GM12878 (cell line): ENCODE results near the gene PDE11A. TPM values are rescaled to one million over a fixed set of nuclear protein-coding genes. Genes with fewer than 3 reads are reported as not detected.

Source experiments
- ATAC-seq: fragments of 200-7000 bp; cut with Tn5 transposase; 3 replicates; pipeline ENCODE4 v1.9.1; 2020; ENCODE audit warnings: mild to moderate bottlenecking, moderate library complexity
- BruUV-seq: library from RNA; stranded (reverse); fragments of 400-500 nt; replicated peaks from 2 replicates; lab custom pipeline; 2021; lab: Mats Ljungman, UMichigan
- CTCF ChIA-PET: fragments of 300-600 bp; sonication (Branson Sonifier 250); formaldehyde crosslinking; extraction: SDS; loops from one replicate; lab custom pipeline; 2021; ENCODE audit warnings: inconsistent platforms; lab: Yijun Ruan, JAX
- POLR2A ChIA-PET: fragments of 350-600 bp; formaldehyde crosslinking; extraction: SDS; loops from one replicate; lab custom pipeline; 2021; ENCODE audit warnings: inconsistent platforms; lab: Charles Lee
- RAD21 ChIA-PET: fragments of 300-600 bp; sonication (Branson Sonifier 250); formaldehyde crosslinking; loops from one replicate; lab custom pipeline; 2023; ENCODE audit warnings: antibody characterized with exemption; ENCODE audit not compliant: unreplicated experiment; lab: Charles Lee
- SMC1A ChIA-PET: fragments of 300-600 bp; sonication (Branson Sonifier 250); formaldehyde crosslinking; loops from one replicate; lab custom pipeline; 2023; ENCODE audit not compliant: unreplicated experiment, uncharacterized antibody; lab: Charles Lee
- DNase-seq: peaks from one replicate; pipeline ENCODE4 v3.0.0-alpha.2; 2011; ENCODE audit warnings: low read depth, low spot score
- FAIRE-seq: peaks from 3 replicates; lab custom pipeline; 2011; peaks lifted over from hg19 to GRCh38; lab: Jason Lieb, UNC
- H2AFZ ChIP-seq: 2 replicates; pipeline ENCODE4 v1.6.0; 2011; ENCODE audit warnings: low read depth, low read length, control low read depth; ENCODE audit not compliant: control insufficient read depth
- H3K27ac ChIP-seq: 2 replicates; pipeline ENCODE4 v1.5.1; 2011; ENCODE audit warnings: control low read depth; ENCODE audit not compliant: control insufficient read depth, insufficient read depth
- H3K27me3 ChIP-seq, 2 experiments: replicated peaks in 1 of 2; 2 replicates each; pipeline versions ENCODE4 v1.6.0 to v1.6.1; 2011; ENCODE audit warnings: low read length in 1 of 2; ENCODE audit not compliant: control insufficient read depth in 2 of 2, insufficient read depth in 2 of 2
- H3K36me3 ChIP-seq, 2 experiments: 2 replicates each; pipeline ENCODE4 v1.5.1; 2011; ENCODE audit warnings: low read length in 1 of 2; ENCODE audit not compliant: control insufficient read depth in 2 of 2, insufficient read depth in 2 of 2
- H3K4me1 ChIP-seq: 2 replicates; pipeline ENCODE4 v1.6.1; 2011; ENCODE audit warnings: mild to moderate bottlenecking, low read length, moderate library complexity, mixed read lengths; ENCODE audit not compliant: control insufficient read depth, insufficient read depth
- H3K4me2 ChIP-seq: 2 replicates; pipeline ENCODE4 v1.6.0; 2011; ENCODE audit warnings: control low read depth; ENCODE audit not compliant: control insufficient read depth, insufficient read depth
- H3K4me3 ChIP-seq: fragments of 200-600 bp; sonication (generic); 2 replicates; pipeline ENCODE4 v1.5.1; 2016
- H3K79me2 ChIP-seq: 2 replicates; pipeline ENCODE4 v1.6.0; 2011; ENCODE audit warnings: low read length; ENCODE audit not compliant: control insufficient read depth, insufficient read depth
- H3K9ac ChIP-seq: 2 replicates; pipeline ENCODE4 v1.8.0; 2011; ENCODE audit warnings: low read length, control low read depth, mixed read lengths; ENCODE audit not compliant: control insufficient read depth, insufficient read depth
- H3K9me3 ChIP-seq: replicated peaks from 3 replicates; pipeline ENCODE4 v1.5.1; 2011; ENCODE audit warnings: mild to moderate bottlenecking, low read length; ENCODE audit not compliant: control insufficient read depth, insufficient read depth
- H4K20me1 ChIP-seq: 2 replicates; pipeline ENCODE4 v1.6.0; 2011; ENCODE audit not compliant: control insufficient read depth, insufficient read depth
- ATF7 ChIP-seq: fragments of 450-650 bp; IDR thresholded peaks from 2 replicates; pipeline ENCODE4 v1.6.1; 2016; ENCODE audit warnings: low read depth, mild to moderate bottlenecking
- CBFB ChIP-seq: IDR thresholded peaks from 2 replicates; pipeline ENCODE4 v1.6.1; 2016; ENCODE audit warnings: antibody characterized with exemption, low read depth
- E2F4 ChIP-seq: IDR thresholded peaks from 2 replicates; pipeline ENCODE4 v1.6.1; 2012; ENCODE audit warnings: low read depth, low read length, improper control_type of control experiment
- ELK1 ChIP-seq: IDR thresholded peaks from 2 replicates; pipeline ENCODE4 v1.6.1; 2012; ENCODE audit warnings: low read depth, low read length, improper control_type of control experiment
- HSF1 ChIP-seq: fragments of 150-350 bp; IDR thresholded peaks from 2 replicates; pipeline ENCODE4 v1.6.1; 2014; ENCODE audit warnings: mild to moderate bottlenecking, low read depth, low read length
- KAT2A ChIP-seq: conservative IDR thresholded peaks from 2 replicates; pipeline ENCODE4 v1.6.1; 2011; ENCODE audit warnings: low read depth, low read length; ENCODE audit not compliant: control insufficient read depth
- KLF5 ChIP-seq: fragments of 450-650 bp; IDR thresholded peaks from 2 replicates; pipeline ENCODE4 v1.6.1; 2014; ENCODE audit warnings: mild to moderate bottlenecking; ENCODE audit not compliant: partially characterized antibody
- NFIC ChIP-seq: IDR thresholded peaks from 2 replicates; pipeline ENCODE4 v1.6.1; 2012; ENCODE audit warnings: low read depth, mild to moderate bottlenecking, inconsistent platforms, low read length, moderate library complexity
- NFYB ChIP-seq: IDR thresholded peaks from 2 replicates; pipeline ENCODE4 v1.6.1; 2011; ENCODE audit warnings: low read depth, mild to moderate bottlenecking, low read length, improper control_type of control experiment, moderate library complexity; ENCODE audit not compliant: insufficient read depth
- RAD21 ChIP-seq: IDR thresholded peaks from 2 replicates; pipeline ENCODE4 v1.6.1; 2011; ENCODE audit warnings: mild to moderate bottlenecking, low read depth, low read length, moderate library complexity; ENCODE audit not compliant: insufficient read depth
- RUNX3 ChIP-seq: IDR thresholded peaks from 2 replicates; pipeline ENCODE4 v1.6.1; 2012; ENCODE audit warnings: low read length, inconsistent platforms
- SUPT20H ChIP-seq: IDR thresholded peaks from 2 replicates; pipeline ENCODE4 v1.6.1; 2011; ENCODE audit warnings: low read depth, mild to moderate bottlenecking, low read length, moderate library complexity, borderline replicate concordance; ENCODE audit not compliant: control insufficient read depth
- TCF7 ChIP-seq: IDR thresholded peaks from 2 replicates; pipeline ENCODE4 v1.6.1; 2014; ENCODE audit warnings: antibody characterized with exemption, borderline replicate concordance
- ZNF24 ChIP-seq: fragments of 450-650 bp; IDR thresholded peaks from 2 replicates; pipeline ENCODE4 v1.6.1; 2017; ENCODE audit warnings: antibody characterized with exemption, mild to moderate bottlenecking
- ZNF384 ChIP-seq: IDR thresholded peaks from 2 replicates; pipeline ENCODE4 v1.6.1; 2012; ENCODE audit warnings: low read depth, mild to moderate bottlenecking, low read length, improper control_type of control experiment, borderline replicate concordance
- ZNF592 ChIP-seq: fragments of 450-650 bp; IDR thresholded peaks from 2 replicates; pipeline ENCODE4 v1.6.1; 2017; ENCODE audit warnings: mild to moderate bottlenecking, moderate library complexity
- WGBS: methylation state at CpG from one replicate; pipeline ENCODE4 v1.1.6; 2016; ENCODE audit warnings: low lambda C conversion rate; ENCODE audit not compliant: insufficient replicate concordance, insufficient coverage; ENCODE audit errors: missing lambda C conversion rate; 5-methylcytosine and 5-hydroxymethylcytosine counted together
- in situ Hi-C: fragments of 300-500 bp; cut with MboI; formaldehyde crosslinking; loops from 9 replicates; pipeline ENCODE4 v1.14.3; 2018; ENCODE audit warnings: mixed read lengths
- intact Hi-C: fragments of 100-400 bp; cut with micrococcal nuclease; formaldehyde crosslinking; loops from one replicate; pipeline ENCODE4 v1.14.2; 2022; ENCODE audit not compliant: unreplicated experiment
- polyA plus RNA-seq, 11 experiments: library from polyadenylated mRNA; depleted of rRNA in 4 of 11; unstranded in 6 of 11; stranded (reverse) in 5 of 11; fragments of >200 nt; fragmentation: Nextera tagmentation in 4 of 11; fragmentation: Illumina TruSeq in 1 of 11; extraction: Ambion mirVana in 4 of 11; extraction: Trizol in 1 of 11; gene quantifications; 1 replicate in 1 of 11; 2 replicates in 10 of 11; pipeline versions ENCODE4 v1.2.1 to v1.2.3, GENCODE V29; 2011 to 2016; ENCODE audit warnings: inconsistent platforms in 2 of 11, missing spikeins in 2 of 11, low read depth in 1 of 11
- total RNA-seq, 4 experiments: library from RNA; depleted of rRNA in 3 of 4; stranded (reverse); fragments of >200 nt in 3 of 4; fragmentation: Illumina TruSeq in 1 of 4; extraction: Trizol in 1 of 4; gene quantifications; 2 replicates each; pipeline versions ENCODE4 v1.2.1 to v1.2.3, GENCODE V29; 2013 to 2021

The PDE11A gene
- total and polyA plus RNA-seq, 10 of the 15 experiments (the other 5 are each of a cell fraction or from before 2014, with no cell fraction given): 0.01 to 0.17 (median 0.06) TPM; not detected in 5

GRCh38 chr2:177593402-177593801 lies 479.2 kb downstream of the PDE11A start:
- 41% methylated on average over 3 of the region's 3 CpGs for WGBS
- BruUV-seq: no TSS peak
- H3K4me1 ChIP-seq: no peaks in the 10 kb centered on the region
- FAIRE-seq: no peak
- no peaks in the 10 kb centered on the region for H4K20me1 ChIP-seq
- ChIA-PET POLR2A (interaction anchor here (0.6 kb wide), 1 partner anchor 204 kb away, joined by 4 read pairs; no protein-coding TSS in a partner anchor), RAD21 (no interaction called here), CTCF (interaction anchor here (2.1 to 2.4 kb wide), 3 partner anchors 11 to 258 kb away, joined by 5 to 6 read pairs (median 5); no protein-coding TSS in a partner anchor), SMC1A (interaction anchor here (1.0 to 1.3 kb wide), 3 partner anchors 41 to 429 kb away, joined by 3 to 4 read pairs (median 3); no protein-coding TSS in a partner anchor)
- ATAC-seq: no peak
- no peaks in the 10 kb centered on the region for H3K9me3 ChIP-seq
- H2AFZ ChIP-seq: no peak overlapping the region
- intact Hi-C loops (no loop called here), in situ Hi-C loops (no loop called here)
- DNase-seq: no peak
- H3K79me2 ChIP-seq: no peaks in the 10 kb centered on the region
- TF ChIP-seq ZNF24: no peak
- no peak for TF ChIP-seq RAD21
- TF ChIP-seq NFYB: no peak
- no peak for TF ChIP-seq KAT2A
- no peak for TF ChIP-seq NFIC
- TF ChIP-seq KLF5: no peak
- TF ChIP-seq HSF1: no peak
- TF ChIP-seq SUPT20H: no peak
- no peak for TF ChIP-seq ZNF592
- TF ChIP-seq ATF7: no peak
- TF ChIP-seq CBFB: no peak
- no peak for TF ChIP-seq ELK1
- no peak for TF ChIP-seq E2F4
- TF ChIP-seq TCF7: no peak
- TF ChIP-seq ZNF384: no peak
- TF ChIP-seq RUNX3: no peak
- H3K9ac ChIP-seq: no peak overlapping the region
- no peak overlapping the region for H3K4me2 ChIP-seq
- no peaks in the 10 kb centered on the region for H3K36me3 ChIP-seq
- H3K27ac ChIP-seq: no peak overlapping the region
- H3K4me3 ChIP-seq: no peak overlapping the region
- H3K27me3 ChIP-seq: no peaks in the 10 kb centered on the region
